A549 (cell line): ENCODE data around the gene TMEM250. TPM values are rescaled to one million over a fixed set of nuclear protein-coding genes. Genes with fewer than 3 reads are reported as not detected.

Experiments
- ATAC-seq, 2 experiments: fragments of 200-7000 bp in 1 of 2; fragments of >200 bp in 1 of 2; cut with Nextera tagmentation in 1 of 2; cut with Tn5 transposase in 1 of 2; 3 replicates each; pipeline versions ENCODE4 v1.8.0 to v1.9.1; 2018 to 2020; ENCODE audit warnings: mild to moderate bottlenecking in 1 of 2, moderate library complexity in 1 of 2
- CTCF ChIA-PET: fragments of 300-600 bp; sonication (Branson Sonifier 250); formaldehyde crosslinking; extraction: SDS; loops from one replicate; lab custom pipeline; 2021; ENCODE audit warnings: antibody characterized with exemption, inconsistent platforms; lab: Yijun Ruan, JAX
- POLR2A ChIA-PET: fragments of 350-600 bp; formaldehyde crosslinking; extraction: SDS; loops from one replicate; lab custom pipeline; 2021; ENCODE audit warnings: antibody characterized with exemption, inconsistent platforms; lab: Yijun Ruan, JAX
- DNase-seq, 2 experiments: peaks; one replicate each; pipeline versions ENCODE4 v3.0.0 to v3.0.0-alpha.2; 2011 to 2016; ENCODE audit warnings: low read depth in 1 of 2, low spot score in 1 of 2
- FAIRE-seq: peaks from 2 replicates; lab custom pipeline; 2011; peaks lifted over from hg19 to GRCh38; lab: Jason Lieb, UNC
- H3K27ac ChIP-seq, 2 experiments: fragments of >200 bp; sonication (Bioruptor Twin); formaldehyde crosslinking; 3 replicates each; pipeline ENCODE4 v1.5.1; 2016 to 2017
- H3K4me1 ChIP-seq: fragments of >200 bp; sonication (Bioruptor Twin); formaldehyde crosslinking; 3 replicates; pipeline ENCODE4 v1.6.1; 2016
- H3K4me2 ChIP-seq: fragments of >200 bp; sonication (Bioruptor Twin); formaldehyde crosslinking; 3 replicates; pipeline ENCODE4 v1.6.1; 2016
- H3K4me3 ChIP-seq: fragments of >200 bp; sonication (Bioruptor Twin); formaldehyde crosslinking; 3 replicates; pipeline ENCODE4 v1.5.1; 2016
- H3K9me3 ChIP-seq: fragments of >200 bp; sonication (Bioruptor Twin); formaldehyde crosslinking; 3 replicates; pipeline ENCODE4 v1.6.1; 2016
- BCL3 ChIP-seq: fragments of >200 bp; sonication (Bioruptor Twin); formaldehyde crosslinking; IDR thresholded peaks from 3 replicates; pipeline ENCODE4 v1.6.1; 2016
- BHLHE40 ChIP-seq: IDR thresholded peaks from 2 replicates; pipeline ENCODE4 v1.6.1; 2012; ENCODE audit warnings: low read depth, low read length, inconsistent platforms
- CBX2 ChIP-seq: fragments of 200-600 bp; sonication (generic); IDR thresholded peaks from 2 replicates; pipeline ENCODE4 v1.6.1; 2016; ENCODE audit warnings: low read depth, mild to moderate bottlenecking, borderline replicate concordance
- CBX8 ChIP-seq: fragments of 200-600 bp; sonication (generic); IDR thresholded peaks from 2 replicates; pipeline ENCODE4 v1.6.1; 2016
- CEBPB ChIP-seq, 2 experiments: fragments of >200 bp in 1 of 2; sonication (Bioruptor Twin) in 1 of 2; formaldehyde crosslinking in 1 of 2; IDR thresholded peaks; 2 replicates each; pipeline ENCODE4 v1.6.1; 2012 to 2016
- CHD4 ChIP-seq: fragments of 200-600 bp; sonication (generic); IDR thresholded peaks from 2 replicates; pipeline ENCODE4 v1.6.1; 2016; ENCODE audit warnings: antibody characterized with exemption, mild to moderate bottlenecking, borderline replicate concordance
- CTCF ChIP-seq: fragments of >200 bp; sonication (Bioruptor Twin); formaldehyde crosslinking; IDR thresholded peaks from 3 replicates; pipeline ENCODE4 v1.5.1; 2016
- E2F6 ChIP-seq: IDR thresholded peaks from 2 replicates; pipeline ENCODE4 v1.6.1; 2012; ENCODE audit warnings: low read depth, borderline replicate concordance
- EHF ChIP-seq: fragments of 250-450 bp; sonication (Bioruptor Pico); IDR thresholded peaks from 2 replicates; pipeline ENCODE4 v1.5.0; 2020; ENCODE audit warnings: mild to moderate bottlenecking
- EHMT2 ChIP-seq: fragments of 200-600 bp; sonication (generic); IDR thresholded peaks from 2 replicates; pipeline ENCODE4 v1.6.1; 2016; ENCODE audit warnings: antibody characterized with exemption, low read depth, mild to moderate bottlenecking, moderate library complexity
- FOSB ChIP-seq: fragments of 250-450 bp; sonication (Bioruptor Pico); IDR thresholded peaks from 2 replicates; pipeline ENCODE4 v1.5.0; 2020; ENCODE audit warnings: mild to moderate bottlenecking, moderate library complexity
- FOXS1 ChIP-seq: fragments of 250-450 bp; sonication (Bioruptor Pico); IDR thresholded peaks from 2 replicates; pipeline ENCODE4 v1.5.0; 2020; ENCODE audit warnings: mild to moderate bottlenecking, moderate library complexity
- GATA3 ChIP-seq: IDR thresholded peaks from 2 replicates; pipeline ENCODE4 v1.6.1; 2012; ENCODE audit warnings: borderline replicate concordance
- HDAC2 ChIP-seq: fragments of 200-600 bp; sonication (generic); IDR thresholded peaks from 2 replicates; pipeline ENCODE4 v1.6.1; 2016
- HES2 ChIP-seq: fragments of >200 bp; sonication (Bioruptor Twin); formaldehyde crosslinking; IDR thresholded peaks from 2 replicates; pipeline ENCODE4 v1.6.1; 2016
- HEYL ChIP-seq: fragments of 250-450 bp; sonication (Bioruptor Pico); IDR thresholded peaks from 2 replicates; pipeline ENCODE4 v1.8.0; 2021; ENCODE audit warnings: mild to moderate bottlenecking, moderate library complexity
- HOXA7 ChIP-seq: fragments of 250-450 bp; sonication (Bioruptor Pico); IDR thresholded peaks from 2 replicates; pipeline ENCODE4 v1.5.0; 2020; ENCODE audit warnings: mild to moderate bottlenecking, moderate library complexity
- HOXB5 ChIP-seq: fragments of 250-450 bp; sonication (Bioruptor Pico); IDR thresholded peaks from 2 replicates; pipeline ENCODE4 v1.5.0; 2020; ENCODE audit warnings: mild to moderate bottlenecking, moderate library complexity
- KDM1A ChIP-seq: fragments of 200-600 bp; sonication (generic); IDR thresholded peaks from 2 replicates; pipeline ENCODE4 v1.6.1; 2016; ENCODE audit warnings: low read depth, mild to moderate bottlenecking
- KDM5A ChIP-seq: fragments of 200-600 bp; sonication (generic); IDR thresholded peaks from 2 replicates; pipeline ENCODE4 v1.6.1; 2016; ENCODE audit warnings: antibody characterized with exemption, mild to moderate bottlenecking
- MAFK ChIP-seq: fragments of 450-650 bp; IDR thresholded peaks from 2 replicates; pipeline ENCODE4 v1.6.1; 2014; ENCODE audit not compliant: partially characterized antibody
- MAX ChIP-seq: IDR thresholded peaks from 2 replicates; pipeline ENCODE4 v1.6.1; 2012
- NFE2L2 ChIP-seq: fragments of 150-350 bp; conservative IDR thresholded peaks from 2 replicates; pipeline ENCODE4 v1.6.1; 2014; ENCODE audit warnings: low read length
- NPAS2 ChIP-seq: fragments of 250-450 bp; sonication (Bioruptor Pico); IDR thresholded peaks from 2 replicates; pipeline ENCODE4 v1.8.0; 2022; ENCODE audit warnings: mild to moderate bottlenecking, moderate library complexity, borderline replicate concordance
- NR3C1 ChIP-seq: fragments of >200 bp; sonication (Bioruptor Twin); formaldehyde crosslinking; IDR thresholded peaks from 3 replicates; pipeline ENCODE4 v1.6.1; 2017
- PBX3 ChIP-seq: IDR thresholded peaks from 2 replicates; pipeline ENCODE4 v1.6.1; 2012
- PHF8 ChIP-seq: fragments of 200-600 bp; sonication (generic); IDR thresholded peaks from 2 replicates; pipeline ENCODE4 v1.6.1; 2016; ENCODE audit warnings: low read depth, mild to moderate bottlenecking, antibody characterized with exemption, moderate library complexity, borderline replicate concordance
- POLR2AphosphoS2 ChIP-seq: conservative IDR thresholded peaks from 2 replicates; pipeline ENCODE4 v1.6.1; 2012; ENCODE audit warnings: low read length, improper control_type of control experiment, inconsistent platforms
- RAD21 ChIP-seq, 2 experiments: fragments of >200 bp in 1 of 2; sonication (Bioruptor Twin) in 1 of 2; formaldehyde crosslinking in 1 of 2; IDR thresholded peaks in 1 of 2; conservative IDR thresholded peaks in 1 of 2; 2 replicates in 1 of 2; 3 replicates in 1 of 2; pipeline ENCODE4 v1.6.1; 2012 to 2018; ENCODE audit warnings: inconsistent platforms in 1 of 2
- RARB ChIP-seq: fragments of 250-450 bp; sonication (Bioruptor Pico); IDR thresholded peaks from 2 replicates; pipeline ENCODE4 v1.8.0; 2021; ENCODE audit warnings: mild to moderate bottlenecking, moderate library complexity
- RNF2 ChIP-seq: fragments of 200-600 bp; sonication (generic); IDR thresholded peaks from 2 replicates; pipeline ENCODE4 v1.6.1; 2016; ENCODE audit warnings: low read depth, mild to moderate bottlenecking, antibody characterized with exemption, moderate library complexity, borderline replicate concordance
- SMC3 ChIP-seq: fragments of >200 bp; sonication (Bioruptor Twin); formaldehyde crosslinking; IDR thresholded peaks from 3 replicates; pipeline ENCODE4 v1.6.1; 2018; ENCODE audit warnings: inconsistent platforms
- TP53 ChIP-seq: fragments of 250-450 bp; sonication (Bioruptor Pico); IDR thresholded peaks from 2 replicates; pipeline ENCODE4 v1.5.0; 2021; ENCODE audit warnings: mild to moderate bottlenecking, moderate library complexity
- ZC3H11A ChIP-seq: fragments of 450-650 bp; IDR thresholded peaks from 2 replicates; pipeline ENCODE4 v1.6.1; 2014; ENCODE audit warnings: antibody characterized with exemption, mild to moderate bottlenecking
- ZNF302 ChIP-seq: fragments of 250-450 bp; sonication (Bioruptor Pico); IDR thresholded peaks from 2 replicates; pipeline ENCODE4 v1.9.0; 2021; ENCODE audit warnings: inconsistent platforms, mild to moderate bottlenecking, moderate library complexity
- WGBS: methylation state at CpG from one replicate; pipeline ENCODE4 v1.1.6; 2017; ENCODE audit errors: missing lambda C conversion rate; 5-methylcytosine and 5-hydroxymethylcytosine counted together
- polyA plus RNA-seq, 4 experiments: library from polyadenylated mRNA; depleted of rRNA in 3 of 4; stranded (reverse); fragments of >200 nt; fragmentation: RNase III in 1 of 4; extraction: RNeasy Plus Mini Kit Qiagen cat#74134 plus additional on column Dnase treatment in 1 of 4; gene quantifications; 2 replicates in 3 of 4; 3 replicates in 1 of 4; pipeline ENCODE4 v1.2.3, GENCODE V29; 2011 to 2017

TMEM250 gene
- polyA plus RNA-seq, 2 of the 4 experiments (the other 2 are of a cell fraction) = 13.0 to 35.2 TPM

- FAIRE-seq = no peak
- CTCF ChIA-PET = interaction anchor here (0.6 to 3.9 kb wide), 11 partner anchors 10 to 154 kb away, joined by 3 to 22 read pairs (median 4); no protein-coding TSS in a partner anchor
- no peak for TF ChIP-seq HES2
- TF ChIP-seq GATA3 = no peak
- no peak for TF ChIP-seq NR3C1
- no peak for TF ChIP-seq HOXB5
- TF ChIP-seq CHD4 = no peak
- TF ChIP-seq PHF8 = no peak; the same call in 1 of the 2 replicates
- no peak for TF ChIP-seq NFE2L2
- TF ChIP-seq BHLHE40 = no peak
- TF ChIP-seq ZC3H11A = no peak
- TF ChIP-seq RARB (CRISPR knock-in tag) = no peak
- TF ChIP-seq PBX3 = no peak
- TF ChIP-seq E2F6 = peak; percentile 88
- no peak for TF ChIP-seq CBX2
- TF ChIP-seq CBX8 = no peak
- TF ChIP-seq BCL3 = no peak
- TF ChIP-seq CEBPB (IDR thresholded peaks at IDR 0.05) = no peak
- no peak for TF ChIP-seq HOXA7 (CRISPR knock-in tag)
- no peak for TF ChIP-seq TP53 (CRISPR knock-in tag)
- peak; percentile 27 to 63; a peak in 4 of 5 replicates for TF ChIP-seq RAD21 (conservative IDR thresholded peaks at IDR 0.05 in 1 of 2, IDR thresholded peaks at IDR 0.05 in 1 of 2)
- TF ChIP-seq NPAS2 (CRISPR knock-in tag) = no peak
- peak; percentile 53 for TF ChIP-seq CTCF
- TF ChIP-seq EHF (CRISPR knock-in tag) = no peak
- TF ChIP-seq HDAC2 = no peak
- no peak for TF ChIP-seq EHMT2
- TF ChIP-seq RNF2 = no peak
- no peak for TF ChIP-seq MAFK
- TF ChIP-seq FOSB (CRISPR knock-in tag) = no peak
- no peak for TF ChIP-seq KDM1A
- TF ChIP-seq SMC3 = peak; percentile 48; the same call in 2 of the 3 replicates
- TF ChIP-seq FOXS1 = no peak
- no peak for TF ChIP-seq ZNF302 (CRISPR knock-in tag)
- TF ChIP-seq HEYL = no peak
- TF ChIP-seq MAX = peak; percentile 91
- no peak for TF ChIP-seq KDM5A
- no peak for TF ChIP-seq POLR2AphosphoS2
Observed at GRCh38 chr9:136133191-136133958, 14.7 kb upstream of the TMEM250 start.

More at GRCh38 chr9:136133191-136133958, 14.7 kb upstream of the TMEM250 start:
- WGBS = 30% methylated on average over 21 of the region's 69 CpGs
- Histone ChIP-seq H3K27ac (peak overlapping the region; percentile 68 to 91), H3K4me2 (peak overlapping the region; percentile 93), H3K4me1 (peaks cover 8% of the 10 kb centered on the region; the same call in 2 of the 3 replicates), H3K9me3 (no peaks in the 10 kb centered on the region), H3K4me3 (peak overlapping the region; percentile 58)
- ATAC-seq (peak; percentile 41 to 80; a peak in 5 of 6 replicates), DNase-seq (peak in 1 of 2 experiments; percentile 73)
- POLR2A ChIA-PET = interaction anchor here (0.6 kb wide), 1 partner anchor 84 kb away, joined by 3 read pairs; no protein-coding TSS in a partner anchor
